Mesendoderm (in vitro differentiated cells): ENCODE measurements around the gene TDP2.

ENCODE experiments used
- DNase-seq: peaks from one replicate; pipeline ENCODE4 v3.0.0; 2013
- H2AK5ac ChIP-seq: 2 replicates; pipeline ENCODE4 v1.6.1; 2013; ENCODE audit warnings: low read length, inconsistent platforms
- H2BK120ac ChIP-seq: 2 replicates; pipeline ENCODE4 v1.6.1; 2013; ENCODE audit warnings: low read depth, mild to moderate bottlenecking, low read length, moderate library complexity, mixed read lengths
- H2BK15ac ChIP-seq: replicated peaks from 2 replicates; pipeline ENCODE4 v1.6.1; 2013; ENCODE audit warnings: low read depth, mild to moderate bottlenecking, moderate library complexity
- H2BK5ac ChIP-seq: 2 replicates; pipeline ENCODE4 v1.6.1; 2013; ENCODE audit warnings: low read length, inconsistent platforms
- H3K18ac ChIP-seq: 2 replicates; pipeline ENCODE4 v1.6.1; 2013; ENCODE audit warnings: mild to moderate bottlenecking, low read length, mixed read lengths
- H3K23ac ChIP-seq: one replicate; pipeline ENCODE4 v1.6.1; 2013; ENCODE audit warnings: low read length
- H3K27ac ChIP-seq: 2 replicates; pipeline ENCODE4 v1.5.1; 2013; ENCODE audit warnings: low read depth, mild to moderate bottlenecking, inconsistent platforms, low read length, moderate library complexity
- H3K27me3 ChIP-seq: 2 replicates; pipeline ENCODE4 v1.6.1; 2013; ENCODE audit warnings: low read length, control low read depth, mild to moderate bottlenecking, inconsistent platforms; ENCODE audit not compliant: insufficient read depth, poor library complexity
- H3K36me3 ChIP-seq: 2 replicates; pipeline ENCODE4 v1.6.1; 2013; ENCODE audit warnings: low read length, inconsistent platforms; ENCODE audit not compliant: control insufficient read depth, insufficient read depth
- H3K4ac ChIP-seq: one replicate; pipeline ENCODE4 v1.6.1; 2013; ENCODE audit warnings: low read depth, mild to moderate bottlenecking, low read length, moderate library complexity
- H3K4me1 ChIP-seq: 2 replicates; pipeline ENCODE4 v1.6.1; 2013; ENCODE audit warnings: low read depth, low read length, inconsistent platforms; ENCODE audit not compliant: control insufficient read depth
- H3K4me2 ChIP-seq: 2 replicates; pipeline ENCODE4 v1.6.1; 2013; ENCODE audit warnings: low read length
- H3K4me3 ChIP-seq: 2 replicates; pipeline ENCODE4 v1.5.1; 2013; ENCODE audit warnings: mild to moderate bottlenecking, low read length
- H3K56ac ChIP-seq: one replicate; pipeline ENCODE4 v1.6.1; 2013; ENCODE audit warnings: low read length
- H3K79me1 ChIP-seq: 2 replicates; pipeline ENCODE4 v1.6.1; 2013; ENCODE audit warnings: low read length, inconsistent platforms
- H3K79me2 ChIP-seq: 2 replicates; pipeline ENCODE4 v1.6.1; 2013; ENCODE audit warnings: mild to moderate bottlenecking, low read length; ENCODE audit not compliant: control insufficient read depth, insufficient read depth
- H3K9ac ChIP-seq: 2 replicates; pipeline ENCODE4 v1.6.1; 2013; ENCODE audit warnings: low read length, inconsistent platforms
- H4K5ac ChIP-seq: one replicate; pipeline ENCODE4 v1.6.1; 2013; ENCODE audit warnings: low read length
- H4K8ac ChIP-seq: one replicate; pipeline ENCODE4 v1.6.1; 2013; ENCODE audit warnings: low read depth, mild to moderate bottlenecking, control low read depth, low read length, moderate library complexity
- WGBS: extraction: QIAGEN DNeasy Blood & Tissue Kit; methylation state at CpG from one replicate; pipeline ENCODE4 v1.1.7; 2013; ENCODE audit warnings: low lambda C conversion rate, missing lambda C conversion rate; ENCODE audit not compliant: insufficient coverage; ENCODE audit errors: extremely low coverage; 5-methylcytosine and 5-hydroxymethylcytosine counted together

Gene TDP2

DNA sequence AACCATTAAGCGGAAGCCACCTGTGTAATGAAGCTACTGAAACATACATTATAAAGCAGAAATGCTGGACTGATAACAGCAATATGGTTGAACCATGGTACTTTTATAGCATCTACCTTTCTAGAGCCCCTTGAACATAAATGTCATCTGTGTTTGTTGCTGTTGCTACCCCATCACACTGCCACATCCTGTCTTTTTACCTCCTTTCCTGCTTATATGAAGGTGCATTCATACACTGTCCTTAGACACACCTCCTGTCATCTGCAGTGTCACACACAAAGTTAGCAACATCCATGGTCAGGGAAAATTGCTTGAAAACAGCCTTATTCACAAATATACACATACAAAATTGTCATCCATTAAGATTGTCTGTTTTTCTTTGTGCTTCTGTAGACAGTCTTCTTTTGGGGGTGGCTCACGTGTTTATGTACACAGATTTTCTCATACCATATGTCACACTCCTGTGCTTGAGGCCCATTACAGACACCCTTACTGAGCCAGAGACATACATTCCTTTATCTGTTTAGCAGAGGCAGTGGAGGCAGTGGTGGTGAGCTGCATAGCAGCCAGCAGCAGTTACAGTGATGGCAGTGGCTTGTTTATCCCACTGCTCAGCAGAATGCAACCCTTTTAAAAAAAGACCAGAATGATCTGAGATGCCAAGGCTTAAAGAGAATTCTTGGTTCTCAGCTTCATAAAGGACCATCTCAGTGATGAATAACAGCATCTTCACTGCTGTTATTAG is 26.3 kb upstream of the TDP2 start:
- Histone ChIP-seq H3K27me3 (no peaks in the 10 kb centered on the region), H3K23ac (no peak overlapping the region), H2BK120ac (no peak overlapping the region), H4K5ac (no peak overlapping the region), H3K4me1 (no peaks in the 10 kb centered on the region), H3K18ac (no peak overlapping the region), H2BK15ac (no peak overlapping the region), H2BK5ac (no peak overlapping the region), H3K4me3 (no peak overlapping the region), H2AK5ac (no peak overlapping the region), H3K27ac (no peak overlapping the region), H3K79me1 (no peaks in the 10 kb centered on the region), H3K4ac (no peak overlapping the region), H3K9ac (no peak overlapping the region), H3K56ac (no peak overlapping the region), H3K4me2 (no peak overlapping the region), H3K79me2 (no peaks in the 10 kb centered on the region), H3K36me3 (no peaks in the 10 kb centered on the region), H4K8ac (no peak overlapping the region)
- no peak for DNase-seq
- WGBS, result no CpG with 5 or more reads among the region's 2 CpGs

DNA sequence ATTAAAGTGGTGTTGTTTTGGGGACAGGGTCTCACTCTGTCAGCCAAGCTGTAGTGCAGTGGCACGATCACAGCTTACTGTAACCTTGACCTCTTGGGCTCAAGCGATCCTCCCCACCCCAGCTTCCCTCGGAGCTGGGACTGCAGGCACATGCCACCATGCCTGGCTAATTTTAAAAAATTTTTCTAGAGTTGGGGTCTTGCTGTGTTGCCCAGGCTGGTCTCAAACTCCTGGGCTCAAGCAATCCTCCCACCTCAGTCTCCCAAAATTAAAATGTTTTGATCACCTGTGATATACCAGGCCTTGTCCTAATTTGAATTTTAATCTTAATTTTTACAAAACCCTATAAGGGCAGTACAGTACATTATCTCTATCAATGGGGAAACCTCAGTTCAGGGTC is 25.7 kb upstream of the TDP2 start:
- no peak overlapping the region for H3K27ac ChIP-seq
- H3K56ac ChIP-seq, result no peak overlapping the region
- no peak overlapping the region for H2BK5ac ChIP-seq
- no peak overlapping the region for H4K5ac ChIP-seq
- no peaks in the 10 kb centered on the region for H3K4me1 ChIP-seq
- H3K4ac ChIP-seq, result no peak overlapping the region
- no peak overlapping the region for H3K9ac ChIP-seq
- no peaks in the 10 kb centered on the region for H3K27me3 ChIP-seq
- no peaks in the 10 kb centered on the region for H3K79me2 ChIP-seq
- no peak overlapping the region for H2BK15ac ChIP-seq
- H2AK5ac ChIP-seq, result no peak overlapping the region
- H3K4me2 ChIP-seq, result no peak overlapping the region
- no peak overlapping the region for H3K4me3 ChIP-seq
- no peak overlapping the region for H3K23ac ChIP-seq
- no peak overlapping the region for H4K8ac ChIP-seq
- H2BK120ac ChIP-seq, result no peak overlapping the region
- H3K18ac ChIP-seq, result no peak overlapping the region
- no peaks in the 10 kb centered on the region for H3K79me1 ChIP-seq
- WGBS, result no CpG with 5 or more reads among the region's 3 CpGs
- no peaks in the 10 kb centered on the region for H3K36me3 ChIP-seq
- DNase-seq, result no peak

- no peak overlapping the region for H3K4me2 ChIP-seq
- H3K4me1 ChIP-seq, result no peaks in the 10 kb centered on the region
- no peak for DNase-seq
- H4K8ac ChIP-seq, result no peak overlapping the region
- no peaks in the 10 kb centered on the region for H3K79me1 ChIP-seq
- H2BK120ac ChIP-seq, result no peak overlapping the region
- no peaks in the 10 kb centered on the region for H3K79me2 ChIP-seq
- no peak overlapping the region for H2AK5ac ChIP-seq
- H3K27me3 ChIP-seq, result no peaks in the 10 kb centered on the region
- no peak overlapping the region for H4K5ac ChIP-seq
- H2BK5ac ChIP-seq, result no peak overlapping the region
- H2BK15ac ChIP-seq, result no peak overlapping the region
- H3K36me3 ChIP-seq, result no peaks in the 10 kb centered on the region
- H3K18ac ChIP-seq, result no peak overlapping the region
- WGBS, result no CpG with 5 or more reads among the region's 4 CpGs
- H3K9ac ChIP-seq, result no peak overlapping the region
- no peak overlapping the region for H3K56ac ChIP-seq
- no peak overlapping the region for H3K4ac ChIP-seq
- H3K4me3 ChIP-seq, result no peak overlapping the region
- H3K27ac ChIP-seq, result no peak overlapping the region
- H3K23ac ChIP-seq, result no peak overlapping the region
Observed at GRCh38 chr6:24692003-24692402, 25.3 kb upstream of the TDP2 start.

DNA sequence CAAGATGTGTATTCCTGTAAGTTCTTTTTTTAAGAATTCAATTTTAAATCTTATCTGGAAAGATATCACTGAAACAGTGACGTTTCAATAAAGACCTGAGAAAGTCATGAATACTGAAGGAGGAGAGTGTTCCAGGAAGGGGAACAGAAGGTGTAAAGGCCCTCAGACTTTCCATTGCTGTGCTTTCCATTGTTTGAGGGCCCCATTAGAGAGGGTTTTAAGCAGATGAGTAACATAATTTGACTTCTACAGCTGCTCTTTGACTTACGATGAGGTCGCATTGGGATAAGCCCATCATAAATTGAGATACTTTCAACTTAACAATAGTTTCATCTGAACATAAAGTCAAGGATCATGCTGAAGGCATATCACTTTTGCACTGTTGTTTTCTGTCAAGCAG is 24.9 kb upstream of the TDP2 start:
- DNase-seq, result no peak
- no peak overlapping the region for H3K23ac ChIP-seq
- no peak overlapping the region for H3K56ac ChIP-seq
- H2BK120ac ChIP-seq, result no peak overlapping the region
- no peaks in the 10 kb centered on the region for H3K27me3 ChIP-seq
- H3K18ac ChIP-seq, result no peak overlapping the region
- H2AK5ac ChIP-seq, result no peak overlapping the region
- no peak overlapping the region for H2BK15ac ChIP-seq
- H2BK5ac ChIP-seq, result no peak overlapping the region
- no peaks in the 10 kb centered on the region for H3K79me2 ChIP-seq
- WGBS, result no CpG with 5 or more reads among the region's 3 CpGs
- no peak overlapping the region for H4K8ac ChIP-seq
- H4K5ac ChIP-seq, result no peak overlapping the region
- no peaks in the 10 kb centered on the region for H3K36me3 ChIP-seq
- H3K27ac ChIP-seq, result no peak overlapping the region
- no peaks in the 10 kb centered on the region for H3K4me1 ChIP-seq
- no peaks in the 10 kb centered on the region for H3K79me1 ChIP-seq
- H3K4me3 ChIP-seq, result no peak overlapping the region
- no peak overlapping the region for H3K4ac ChIP-seq
- H3K9ac ChIP-seq, result no peak overlapping the region
- no peak overlapping the region for H3K4me2 ChIP-seq

GRCh38 chr6:24690593-24690992 is 23.9 kb upstream of the TDP2 start:
- Histone ChIP-seq H3K27ac (no peak overlapping the region), H2BK5ac (no peak overlapping the region), H3K4ac (no peak overlapping the region), H3K23ac (no peak overlapping the region), H3K4me1 (no peaks in the 10 kb centered on the region), H2AK5ac (no peak overlapping the region), H3K4me3 (no peak overlapping the region), H2BK15ac (no peak overlapping the region), H2BK120ac (no peak overlapping the region), H4K5ac (no peak overlapping the region), H3K79me1 (no peaks in the 10 kb centered on the region), H3K4me2 (no peak overlapping the region), H3K27me3 (no peaks in the 10 kb centered on the region), H4K8ac (no peak overlapping the region), H3K36me3 (no peaks in the 10 kb centered on the region), H3K56ac (no peak overlapping the region), H3K9ac (no peak overlapping the region), H3K18ac (no peak overlapping the region), H3K79me2 (no peaks in the 10 kb centered on the region)
- WGBS, result no CpG with 5 or more reads among the region's 1 CpG
- DNase-seq, result no peak

GRCh38 chr6:24689964-24690363 is 23.3 kb upstream of the TDP2 start:
- Histone ChIP-seq H2BK120ac (no peak overlapping the region), H3K27ac (no peak overlapping the region), H3K4me3 (no peak overlapping the region), H3K4ac (no peak overlapping the region), H3K18ac (no peak overlapping the region), H4K8ac (no peak overlapping the region), H3K4me2 (no peak overlapping the region), H3K79me1 (no peaks in the 10 kb centered on the region), H2BK5ac (no peak overlapping the region), H3K56ac (no peak overlapping the region), H3K23ac (no peak overlapping the region), H3K4me1 (no peaks in the 10 kb centered on the region), H2BK15ac (no peak overlapping the region), H3K27me3 (no peaks in the 10 kb centered on the region), H3K36me3 (no peaks in the 10 kb centered on the region), H2AK5ac (no peak overlapping the region), H3K9ac (no peak overlapping the region), H3K79me2 (no peaks in the 10 kb centered on the region), H4K5ac (no peak overlapping the region)
- WGBS, result no CpG with 5 or more reads among the region's 2 CpGs
- no peak for DNase-seq
